ENCODE data around the gene PDP2.

PDP2 gene

GRCh38 chr16:66880288-66881013, at the start of gene PDP2:
Gene PDP2, plus strand, starts transcription at chr16:66880515. Its CDS starts 3,770 bp downstream, at chr16:66884285.
- peak; percentile 87 for DNase-seq

- no peak for DNase-seq
These were observed 48.1 kb upstream of the PDP2 start for GRCh38 chr16:66832190-66832589.

GRCh38 chr16:66832661-66833305, 47.5 kb upstream of the PDP2 start:
- DNase-seq = no peak

- DNase-seq = no peak
These were observed 45.6 kb upstream of the PDP2 start for GRCh38 chr16:66834746-66835145.

GRCh38 chr16:66840883-66841282, 39.4 kb upstream of the PDP2 start:
- DNase-seq = no peak

GRCh38 chr16:66841366-66841765, 38.9 kb upstream of the PDP2 start:
- DNase-seq = no peak

GRCh38 chr16:66842765-66843164, 37.5 kb upstream of the PDP2 start:
- DNase-seq = no peak

GRCh38 chr16:66843191-66843590, 37.1 kb upstream of the PDP2 start:
- DNase-seq = no peak

- no peak for DNase-seq
These were observed 36.3 kb upstream of the PDP2 start for GRCh38 chr16:66844009-66844341.

GRCh38 chr16:66844342-66845079, 35.8 kb upstream of the PDP2 start, which contains the start of gene CA7:
Gene CA7, plus strand, starts transcription at chr16:66844414. Its CDS starts 74 bp downstream, at chr16:66844488.
- DNase-seq = no peak

GRCh38 chr16:66845080-66845410, 35.3 kb upstream of the PDP2 start:
- DNase-seq = no peak

GRCh38 chr16:66845791-66846221, 34.5 kb upstream of the PDP2 start:
- no peak for DNase-seq

GRCh38 chr16:66846266-66846665, 34.0 kb upstream of the PDP2 start:
- DNase-seq = no peak

GRCh38 chr16:66846831-66847230, 33.5 kb upstream of the PDP2 start:
- DNase-seq = no peak

GRCh38 chr16:66847533-66848067, 32.7 kb upstream of the PDP2 start:
- no peak for DNase-seq

- DNase-seq = no peak
These were observed 32.1 kb upstream of the PDP2 start for GRCh38 chr16:66848172-66848571.

GRCh38 chr16:66849021-66849420, 31.3 kb upstream of the PDP2 start:
- DNase-seq = no peak

GRCh38 chr16:66849549-66849948, 30.8 kb upstream of the PDP2 start:
- DNase-seq = no peak

GRCh38 chr16:66850115-66850815, 30.1 kb upstream of the PDP2 start:
- no peak for DNase-seq

GRCh38 chr16:66851166-66851964, 28.9 kb upstream of the PDP2 start:
- no peak for DNase-seq

GRCh38 chr16:66853261-66854139, 26.8 kb upstream of the PDP2 start:
- no peak for DNase-seq

Data from stimulated activated CD4-positive, alpha-beta T cell treated with anti-CD3 and anti-CD28 coated beads, Interleukin-12 subunit alpha, Interleukin-12 subunit beta, amount 100 ng/mL, for 4 hours (primary cell).